Stimulated activated naive CD4-positive, alpha-beta T cell treated with Interleukin-2 at 50 U/mL for 16 hours (primary cell): Measurements from ENCODE around the gene SYNE1.

Experiments used
- DNase-seq: peaks from one replicate; lab custom pipeline; 2025; lab: John Stamatoyannopoulos, UW

The SYNE1 gene

GRCh38 chr6:152314483-152314832 lies 322.7 kb downstream of the SYNE1 start:
- no peak for DNase-seq

DNA sequence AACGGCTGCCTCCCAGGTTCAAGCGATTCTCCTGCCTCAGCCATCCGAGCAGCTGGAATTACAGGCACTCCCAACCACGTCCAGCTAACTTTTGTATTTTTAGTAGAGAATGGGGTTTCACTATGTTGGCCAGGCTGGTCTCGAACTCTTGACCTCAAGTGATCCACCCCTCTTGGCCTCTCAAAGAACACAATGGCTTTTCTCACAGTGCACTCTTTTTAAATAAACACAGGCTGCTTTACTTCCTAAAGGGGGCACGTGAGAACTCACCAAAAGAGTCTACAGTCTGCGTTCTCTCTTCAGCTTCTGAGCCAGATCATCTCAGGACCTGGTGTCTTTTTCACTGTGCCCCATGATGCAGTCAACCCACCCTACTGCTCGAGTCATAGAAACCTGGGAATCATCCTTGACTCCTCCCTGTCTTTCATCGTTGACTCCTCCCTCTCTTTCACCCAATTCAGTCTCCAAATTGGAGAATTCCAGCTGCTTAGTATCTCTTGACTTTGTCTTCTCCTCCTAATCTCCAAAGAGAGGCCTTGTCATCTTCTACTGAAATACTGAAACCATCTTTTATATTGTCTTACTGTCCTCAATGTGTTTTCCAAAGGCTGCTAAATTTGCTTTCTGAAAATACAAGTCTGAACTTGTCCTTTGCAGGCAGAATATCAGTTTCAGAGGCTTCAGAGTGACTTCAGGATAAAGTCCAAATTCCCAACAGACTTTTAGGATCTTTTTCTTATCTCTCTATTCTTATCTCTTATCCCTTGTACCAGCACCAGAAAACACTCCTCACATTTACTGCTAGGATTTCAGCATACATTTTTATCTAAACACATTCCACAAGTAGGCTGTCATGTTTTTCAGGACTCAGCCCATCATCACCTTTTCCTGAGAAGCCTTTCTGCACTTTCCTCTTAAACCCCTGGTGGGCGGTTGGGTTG lies 323.4 kb downstream of the SYNE1 start:
- DNase-seq, result no peak

DNA sequence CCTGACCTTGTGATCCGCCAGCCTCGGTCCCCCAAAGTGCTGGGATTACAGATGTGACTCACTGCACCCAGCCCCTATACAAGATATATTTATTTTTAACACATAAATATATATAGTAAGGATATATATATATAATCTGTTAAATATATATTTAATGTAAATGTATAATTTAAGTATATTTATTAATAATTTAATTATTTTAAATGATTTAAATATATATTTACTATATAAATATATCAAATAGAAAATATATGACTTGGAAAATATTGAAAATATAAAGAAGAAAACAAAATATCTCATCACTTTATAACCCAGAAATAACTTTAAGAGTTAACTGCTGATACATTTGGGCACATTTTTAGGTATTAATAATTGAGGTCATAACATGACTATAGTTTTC lies 324.7 kb downstream of the SYNE1 start:
- no peak for DNase-seq

GRCh38 chr6:152310371-152310954 lies 326.7 kb downstream of the SYNE1 start:
- DNase-seq, result no peak

DNA sequence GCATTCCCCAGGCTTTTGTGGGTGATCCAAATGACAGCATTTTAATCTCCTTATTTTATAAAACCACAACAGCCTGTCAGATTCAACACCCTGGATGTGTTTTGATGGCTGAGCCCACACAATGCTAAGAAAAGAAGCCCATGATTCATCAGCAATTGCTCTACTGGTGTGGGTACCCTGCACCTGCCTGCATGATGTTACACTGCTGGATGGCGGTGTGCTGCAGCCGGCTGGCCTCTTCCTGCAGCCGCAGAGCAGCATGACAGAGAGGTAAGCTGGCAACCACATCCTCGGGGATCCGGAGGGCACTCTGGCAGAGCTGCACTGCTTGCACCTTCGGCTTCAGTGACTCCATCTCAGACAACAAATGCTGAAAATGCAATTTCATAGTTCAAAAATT lies 327.5 kb downstream of the SYNE1 start:
- DNase-seq, result peak; percentile 51

DNA sequence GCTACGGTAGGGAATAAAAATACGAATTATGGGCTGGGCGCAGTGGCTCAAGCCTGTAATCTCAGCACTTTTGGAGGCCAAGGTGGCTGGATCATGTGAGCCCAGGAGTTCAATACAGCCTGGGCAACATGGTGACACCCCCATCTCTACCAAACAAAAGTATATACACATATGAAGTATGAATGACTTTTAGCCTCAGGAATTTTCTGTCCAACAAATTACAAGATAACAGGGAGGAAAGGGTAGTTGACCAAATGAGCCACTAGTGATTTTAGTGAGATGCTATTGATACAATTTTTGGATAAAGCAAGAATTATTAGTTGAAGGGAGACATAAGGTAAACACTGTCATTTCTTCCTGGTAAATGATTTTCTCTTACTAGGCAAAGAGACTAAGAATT lies 328.2 kb downstream of the SYNE1 start:
- no peak for DNase-seq

GRCh38 chr6:152308306-152308705 lies 328.9 kb downstream of the SYNE1 start:
- DNase-seq, result no peak

- no peak for DNase-seq
Observed at GRCh38 chr6:152305672-152306071, 331.5 kb downstream of the SYNE1 start.

DNA sequence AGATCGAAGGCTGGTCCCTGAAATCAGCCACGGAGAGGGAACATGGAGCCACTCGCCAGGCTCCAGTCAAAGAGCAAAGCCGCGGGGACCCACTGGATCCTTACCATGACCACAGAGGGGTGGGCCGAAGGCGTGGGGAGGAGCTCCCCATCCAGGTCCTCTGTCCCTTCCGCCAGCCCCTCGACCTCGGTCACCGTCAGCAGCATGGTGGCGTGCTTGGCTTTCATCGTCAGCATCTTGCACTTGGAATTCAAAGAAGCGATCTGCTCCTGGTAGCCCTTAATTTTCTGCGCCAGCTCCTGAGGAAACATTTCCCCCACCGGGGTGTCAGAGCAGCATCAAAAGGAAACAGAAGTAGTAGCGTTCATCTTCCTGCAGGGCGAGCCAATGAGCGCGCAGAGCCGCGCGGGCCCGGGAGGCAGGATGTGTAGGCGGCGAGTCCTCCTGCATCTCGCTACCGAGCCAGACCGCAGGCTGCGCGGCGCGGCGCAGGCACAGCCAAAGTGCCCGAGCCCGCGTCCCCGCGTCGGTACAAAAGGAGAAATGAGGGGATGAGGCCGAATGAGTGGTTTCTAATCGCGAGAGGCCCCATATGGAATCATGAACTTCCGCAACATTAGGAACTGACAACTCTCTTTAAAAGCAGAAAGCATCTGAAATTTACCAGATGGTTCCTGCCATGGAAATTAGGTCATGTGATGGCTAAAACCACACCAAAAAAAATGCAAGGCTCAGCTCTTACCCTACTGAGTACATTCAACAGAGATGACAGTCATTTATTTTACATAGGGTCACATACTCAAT lies 335.2 kb downstream of the SYNE1 start:
- DNase-seq, result peak; percentile 88

GRCh38 chr6:152301021-152301764 lies 336.0 kb downstream of the SYNE1 start:
- no peak for DNase-seq

- no peak for DNase-seq
Observed at GRCh38 chr6:152300517-152300916, 336.6 kb downstream of the SYNE1 start.

DNA sequence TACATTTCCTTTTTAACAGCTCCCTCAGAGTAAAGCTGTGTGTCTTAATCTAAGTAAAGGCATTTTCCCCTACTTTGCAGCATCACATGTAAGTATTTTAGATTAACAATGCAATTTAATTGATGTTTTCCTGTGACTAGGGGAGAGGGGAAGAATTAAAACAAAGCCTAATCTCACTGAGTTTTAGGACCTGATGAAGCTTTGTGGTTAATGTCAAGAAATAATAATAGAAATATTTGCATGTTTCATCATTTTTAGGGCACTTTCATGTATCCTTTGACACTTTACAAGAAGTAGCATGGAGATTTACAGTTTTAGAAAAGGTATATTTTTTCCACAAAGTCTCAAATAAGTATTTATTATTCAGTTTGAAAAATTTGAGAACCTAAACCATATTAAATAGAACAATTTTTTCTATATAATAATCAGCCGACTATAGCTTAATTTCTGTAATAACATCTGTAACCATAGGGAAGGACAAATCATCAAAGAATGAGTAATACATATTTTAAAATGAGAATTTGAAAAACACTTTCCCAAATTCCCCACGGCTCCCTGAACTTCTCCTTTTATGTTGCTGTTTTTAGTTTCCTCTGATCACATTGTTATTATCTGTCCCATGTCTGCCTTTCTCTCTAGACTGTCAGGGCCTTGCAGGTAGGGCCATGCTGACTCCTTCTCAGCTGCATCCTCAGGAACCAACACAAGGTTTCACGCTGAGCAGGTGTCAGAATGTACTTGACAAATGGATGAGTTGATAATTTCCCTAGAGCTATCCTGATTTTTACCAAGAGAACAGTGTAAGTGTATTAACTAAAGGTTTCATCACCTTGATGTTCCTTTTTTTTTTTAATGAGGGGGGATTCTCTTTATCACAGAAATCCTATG lies 338.1 kb downstream of the SYNE1 start:
- no peak for DNase-seq

- DNase-seq, result no peak
Observed at GRCh38 chr6:152298055-152298647, 339.0 kb downstream of the SYNE1 start.

DNA sequence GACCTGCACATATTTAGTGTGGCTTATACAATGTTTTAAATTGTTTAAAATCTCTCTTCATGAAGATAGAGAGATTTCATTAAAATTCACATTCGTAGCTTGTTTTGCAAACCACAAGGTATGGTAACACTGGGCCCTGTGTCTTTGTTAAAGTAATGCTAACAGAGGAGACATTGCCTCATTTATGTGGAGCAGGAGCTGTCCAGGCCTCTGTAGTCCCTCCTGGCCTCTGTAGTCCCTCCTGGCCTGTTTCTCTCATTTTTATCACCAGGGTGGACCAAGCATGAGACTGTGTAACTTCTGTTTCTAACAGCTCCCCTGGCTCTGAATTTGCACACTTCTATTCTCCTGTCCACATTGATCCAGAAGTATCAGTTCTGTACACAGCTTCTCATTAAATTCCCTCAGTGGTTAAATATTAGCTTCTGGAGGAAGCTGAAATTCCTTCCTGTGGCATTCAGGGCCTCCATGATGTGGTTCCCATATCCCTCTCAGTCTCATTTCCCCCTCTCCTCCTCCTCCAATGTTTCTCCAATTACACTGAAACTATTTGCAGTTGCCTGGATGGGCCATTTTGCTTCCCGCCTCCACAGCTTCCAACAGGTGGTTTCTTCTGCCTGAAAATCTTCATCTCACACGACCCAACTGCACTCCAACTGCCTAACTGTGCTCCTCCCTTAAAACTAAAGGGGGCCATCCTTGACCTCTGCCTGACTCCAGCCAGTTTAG lies 340.4 kb downstream of the SYNE1 start:
- DNase-seq, result no peak

DNA sequence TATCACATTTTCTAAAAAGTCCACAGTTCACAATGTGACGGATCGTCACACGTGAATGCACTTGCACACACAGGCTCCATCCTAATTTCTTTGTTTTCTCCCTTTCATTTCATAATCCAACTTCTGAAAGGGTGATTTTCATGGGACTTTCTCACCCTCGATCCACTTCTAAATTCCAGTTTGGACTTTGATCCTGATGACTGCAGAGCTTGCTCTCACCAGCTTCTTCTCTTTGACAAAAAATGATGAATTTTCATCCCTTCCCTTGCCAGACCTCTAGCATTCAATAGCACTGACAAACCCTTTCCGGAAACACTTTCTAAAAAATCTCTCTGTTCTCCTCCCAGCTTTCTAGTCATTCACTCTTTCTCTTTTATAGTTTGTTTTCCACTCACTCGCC lies 341.2 kb downstream of the SYNE1 start:
- DNase-seq, result no peak

GRCh38 chr6:152295346-152295745 lies 341.8 kb downstream of the SYNE1 start:
- DNase-seq, result no peak

DNA sequence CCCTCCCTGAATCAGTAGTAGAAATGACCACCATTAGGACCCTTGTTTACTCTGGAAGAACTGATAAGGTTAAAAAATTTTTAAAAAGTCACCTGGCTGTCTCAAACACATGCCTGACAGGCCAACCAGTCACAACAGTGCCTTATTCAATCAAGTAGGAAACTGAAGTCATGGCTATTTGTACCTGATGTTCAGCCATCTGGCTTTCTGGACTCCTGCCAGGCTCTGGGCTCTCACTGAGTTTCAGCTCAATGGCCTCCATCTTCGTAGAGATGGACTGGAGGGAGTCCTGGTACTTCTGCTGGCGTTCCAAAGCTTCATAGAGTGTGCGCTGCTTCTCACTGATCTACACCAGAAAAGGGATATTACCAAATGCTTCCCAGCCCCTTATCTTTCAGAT lies 343.8 kb downstream of the SYNE1 start:
- no peak for DNase-seq

DNA sequence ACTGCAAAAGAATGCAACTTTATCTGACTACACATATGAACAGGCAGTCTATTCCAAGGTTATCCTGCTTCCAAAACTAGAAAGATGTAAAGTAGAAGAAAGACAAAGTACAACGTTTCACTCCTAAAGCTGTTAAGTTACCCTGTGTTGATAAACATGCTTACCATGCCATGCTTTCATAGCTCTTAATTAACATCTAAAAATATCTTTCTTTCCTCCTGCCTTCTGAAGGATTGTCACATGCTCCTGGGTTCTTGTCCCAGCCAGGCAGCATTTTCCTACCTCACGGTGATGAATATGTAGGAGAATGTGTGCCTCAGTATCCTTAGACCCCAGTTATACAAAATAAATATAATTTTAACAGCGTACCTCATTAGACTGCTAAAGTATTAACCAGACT lies 344.6 kb downstream of the SYNE1 start:
- DNase-seq, result no peak

- no peak for DNase-seq
Observed at GRCh38 chr6:152290693-152291092, 346.5 kb downstream of the SYNE1 start.

DNA sequence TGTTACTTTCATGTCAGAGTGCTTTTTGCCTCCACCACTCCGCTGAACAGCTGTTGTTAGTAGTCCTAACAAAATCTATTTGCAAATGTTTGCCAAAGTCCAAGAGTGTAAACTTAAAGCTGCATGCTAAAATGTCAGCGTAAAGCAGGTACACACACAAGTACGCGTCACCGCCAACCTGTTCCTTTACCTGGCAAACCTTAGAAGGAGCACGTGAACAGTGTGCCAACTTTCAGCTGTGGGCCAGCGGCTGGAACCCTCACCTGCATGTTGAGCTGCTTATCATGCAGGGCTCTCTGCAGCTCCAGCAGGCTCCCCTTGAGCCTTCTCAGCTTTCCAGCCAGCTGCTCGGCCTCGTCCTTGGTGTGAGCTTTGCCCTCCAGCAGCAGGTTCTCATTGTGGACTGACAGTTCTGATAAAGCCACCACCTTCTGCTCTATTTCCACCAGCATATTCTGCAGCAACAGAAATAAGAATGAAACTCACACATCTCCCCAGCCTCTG lies 359.3 kb downstream of the SYNE1 start:
- no peak for DNase-seq
